ENCODE results near the gene COL6A2.
"Not testable (repeated sequence)": the region's sequence is repeated elsewhere in the genome, so short reads cannot be mapped to it uniquely, and the experiment has no call there.

COL6A2 gene

GRCh38 chr21:46154955-46155513 is 57.1 kb downstream of the COL6A2 start:
- no peak for DNase-seq (ENCODE audit: low read depth in 3 of 3, low spot score in 1 of 3)

GRCh38 chr21:46155514-46156377 is 57.8 kb downstream of the COL6A2 start, which contains the start of gene FTCD:
FTCD (minus strand) TSS chr21:46155579; CDS start chr21:46155523, 56 bp downstream.
- no peak for DNase-seq (ENCODE audit: low read depth in 3 of 3, low spot score in 1 of 3)

- no peak for DNase-seq (ENCODE audit: low read depth in 3 of 3, low spot score in 1 of 3)
Observed at GRCh38 chr21:46156378-46156645, 58.4 kb downstream of the COL6A2 start.

GRCh38 chr21:46156678-46157077 is 58.8 kb downstream of the COL6A2 start:
- DNase-seq (ENCODE audit: low read depth in 3 of 3, low spot score in 1 of 3): no peak

- no peak for DNase-seq (ENCODE audit: low read depth in 3 of 3, low spot score in 1 of 3)
Observed at GRCh38 chr21:46157396-46157986, 59.6 kb downstream of the COL6A2 start.

GRCh38 chr21:46157987-46158451 is 60.1 kb downstream of the COL6A2 start:
- DNase-seq (ENCODE audit: low read depth in 3 of 3, low spot score in 1 of 3): no peak

- no peak for DNase-seq (ENCODE audit: low read depth in 3 of 3, low spot score in 1 of 3)
Observed at GRCh38 chr21:46158666-46159300, 60.9 kb downstream of the COL6A2 start.

GRCh38 chr21:46159390-46159789 is 61.5 kb downstream of the COL6A2 start:
- DNase-seq (ENCODE audit: low read depth in 3 of 3, low spot score in 1 of 3): no peak

- no peak for DNase-seq (ENCODE audit: low read depth in 3 of 3, low spot score in 1 of 3)
Observed at GRCh38 chr21:46159841-46160656, 62.1 kb downstream of the COL6A2 start.

GRCh38 chr21:46160657-46160906 is 62.7 kb downstream of the COL6A2 start:
- DNase-seq (ENCODE audit: low read depth in 3 of 3, low spot score in 1 of 3): no peak

GRCh38 chr21:46160907-46161632 is 63.2 kb downstream of the COL6A2 start:
- DNase-seq (ENCODE audit: low read depth in 3 of 3, low spot score in 1 of 3): no peak

- no peak for DNase-seq (ENCODE audit: low read depth in 3 of 3, low spot score in 1 of 3)
Observed at GRCh38 chr21:46161633-46162592, 64.0 kb downstream of the COL6A2 start.

- DNase-seq (ENCODE audit: low read depth in 3 of 3, low spot score in 1 of 3): no peak
Observed at GRCh38 chr21:46163380-46163779, 65.5 kb downstream of the COL6A2 start.

GRCh38 chr21:46165098-46165497 is 67.2 kb downstream of the COL6A2 start:
- DNase-seq (ENCODE audit: low read depth in 3 of 3, low spot score in 1 of 3): no peak

- no peak for DNase-seq (ENCODE audit: low read depth in 3 of 3, low spot score in 1 of 3)
Observed at GRCh38 chr21:46168238-46168637, 70.3 kb downstream of the COL6A2 start.

- DNase-seq (ENCODE audit: low read depth in 3 of 3, low spot score in 1 of 3): no peak
Observed at GRCh38 chr21:46168659-46169386, 70.9 kb downstream of the COL6A2 start.

GRCh38 chr21:46170436-46171193 is 72.7 kb downstream of the COL6A2 start:
- not testable (repeated sequence) for DNase-seq (ENCODE audit: low read depth in 3 of 3, low spot score in 1 of 3)

GRCh38 chr21:46171585-46171984 is 73.7 kb downstream of the COL6A2 start:
- DNase-seq (ENCODE audit: low read depth in 3 of 3, low spot score in 1 of 3): no peak
